GM18868 (cell line): Measurements from ENCODE around the gene FERD3L.
"Not testable (repeated sequence)": the region's sequence is repeated elsewhere in the genome, so short reads cannot be mapped to it uniquely, and the experiment has no call there.

Experiments used
- ATAC-seq: cut with Tn5 transposase; IDR thresholded peaks from one replicate; pipeline ENCODE4 v1.9.1; 2021; ENCODE audit warnings: mild to moderate bottlenecking, moderate library complexity; ENCODE audit not compliant: unreplicated experiment

The FERD3L gene, protein sequence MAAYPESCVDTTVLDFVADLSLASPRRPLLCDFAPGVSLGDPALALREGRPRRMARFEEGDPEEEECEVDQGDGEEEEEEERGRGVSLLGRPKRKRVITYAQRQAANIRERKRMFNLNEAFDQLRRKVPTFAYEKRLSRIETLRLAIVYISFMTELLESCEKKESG

GRCh38 chr7:19144661-19145433 is at the start of gene FERD3L:
Gene FERD3L (minus strand): TSS chr7:19145421. CDS start chr7:19145362, 59 bp downstream.
- no peak for ATAC-seq

DNA sequence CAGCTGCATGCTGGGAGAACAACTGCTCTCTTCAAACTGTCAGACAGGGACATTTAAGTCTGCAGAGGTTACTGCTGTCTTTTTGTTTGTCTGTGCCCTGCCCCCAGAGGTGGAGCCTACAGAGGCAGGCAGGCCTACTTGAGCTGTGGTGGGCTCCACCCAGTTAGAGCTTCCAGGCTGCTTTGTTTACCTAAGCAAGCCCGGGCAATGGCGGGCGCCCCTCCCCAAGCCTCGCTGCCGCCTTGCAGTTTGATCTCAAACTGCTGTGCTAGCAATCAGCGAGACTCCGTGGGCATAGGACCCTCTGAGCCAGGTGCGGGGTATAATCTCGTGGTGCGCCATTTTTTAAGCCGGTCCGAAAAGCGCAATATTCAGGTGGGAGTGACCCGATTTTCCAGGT is 49.2 kb upstream of the FERD3L start:
- not testable (repeated sequence) for ATAC-seq

DNA sequence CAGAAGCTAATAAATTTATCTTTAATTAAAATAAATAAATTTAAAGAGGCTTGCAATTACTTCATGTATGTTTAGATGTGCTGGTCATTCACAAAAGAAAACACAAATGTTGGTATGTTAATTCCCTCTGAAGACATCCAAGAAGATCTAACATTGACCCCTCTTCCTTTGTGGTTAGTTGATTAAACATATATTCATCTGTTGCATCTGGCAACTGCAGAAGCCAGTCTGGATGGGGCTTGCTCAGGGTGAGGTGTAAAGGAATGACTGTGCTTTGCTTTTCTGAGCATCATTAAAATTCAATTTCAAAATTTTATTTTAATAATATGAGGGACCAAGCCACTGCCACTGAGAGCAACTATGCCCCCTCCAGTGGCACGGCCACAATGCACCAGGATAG is 36.4 kb upstream of the FERD3L start:
- no peak for ATAC-seq

- ATAC-seq: no peak
Observed at GRCh38 chr7:19178595-19178994, 33.4 kb upstream of the FERD3L start.

DNA sequence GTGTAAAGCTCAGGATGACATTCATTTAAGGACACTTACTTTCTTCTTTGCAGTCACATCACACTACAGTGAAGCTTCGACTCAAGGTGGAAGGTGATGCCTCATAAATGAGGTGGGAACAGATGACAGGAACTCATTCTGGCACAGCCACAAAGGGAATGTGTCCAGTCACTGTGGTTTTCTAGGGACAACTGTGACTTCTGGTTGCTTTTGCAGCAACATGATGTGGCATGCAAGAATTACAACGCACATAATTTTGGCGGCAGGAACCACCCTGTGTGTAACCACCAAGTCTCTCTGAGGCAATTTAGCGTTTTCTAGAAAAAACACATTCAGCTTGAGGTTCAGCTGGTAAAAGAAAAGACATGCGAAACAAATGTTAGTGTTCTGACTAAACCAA is 32.0 kb upstream of the FERD3L start:
- no peak for ATAC-seq

DNA sequence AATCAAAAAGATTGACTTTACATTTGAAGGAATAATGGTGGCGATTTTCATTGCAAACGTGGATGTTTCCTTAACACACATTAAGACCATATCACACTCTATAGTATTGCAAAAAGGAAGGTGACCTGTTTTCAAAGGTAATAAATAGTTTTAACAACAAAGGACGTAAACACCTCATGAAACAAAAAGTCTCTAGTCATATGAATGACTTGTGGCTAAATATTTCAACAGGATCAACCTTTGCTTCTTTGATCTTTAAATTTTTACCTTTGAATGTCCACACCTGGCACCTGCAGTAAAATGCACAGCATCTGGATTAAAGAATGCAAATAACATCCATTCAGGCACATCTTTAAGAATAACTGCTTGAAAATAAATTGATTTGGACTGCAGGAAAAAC is 30.0 kb upstream of the FERD3L start:
- ATAC-seq: no peak

DNA sequence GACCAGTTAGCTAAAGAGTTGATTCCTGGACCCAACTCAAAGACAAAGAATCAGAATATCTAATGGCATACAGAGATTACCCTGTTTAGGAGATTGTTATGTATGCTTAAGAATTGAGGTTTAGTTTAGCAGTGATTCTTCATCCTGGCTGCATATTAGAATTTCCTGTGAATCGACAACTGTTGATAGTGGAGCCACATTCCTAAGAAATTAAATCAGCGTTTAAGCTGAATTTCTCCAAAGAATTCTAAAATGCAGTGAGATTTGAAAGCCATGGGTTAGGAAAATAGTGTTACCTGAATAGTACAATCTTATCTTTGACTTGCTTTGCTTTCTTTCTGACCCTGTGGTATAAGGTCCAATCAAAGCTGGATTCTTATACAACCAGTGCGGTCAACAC is 16.4 kb upstream of the FERD3L start:
- no peak for ATAC-seq

DNA sequence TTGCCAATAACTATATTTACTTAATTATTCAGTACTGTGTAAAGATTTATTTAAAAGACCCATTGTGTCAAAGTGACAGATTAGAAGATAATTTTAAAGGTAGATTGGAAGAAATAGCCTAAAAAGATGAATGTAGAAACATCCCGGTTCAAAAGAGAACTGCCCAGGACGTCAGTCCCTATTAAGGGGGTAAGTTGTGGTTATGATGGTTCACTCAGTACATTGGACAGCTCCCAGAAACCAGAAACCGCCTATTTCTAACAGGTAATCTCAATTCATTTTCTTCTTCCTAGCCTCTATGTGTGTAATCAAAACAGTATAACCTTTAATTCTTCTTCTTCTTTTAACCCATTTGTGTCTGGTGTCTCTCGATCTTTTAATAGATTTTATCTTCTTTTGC is 1.5 kb upstream of the FERD3L start:
- no peak for ATAC-seq

- ATAC-seq: no peak
Observed at GRCh38 chr7:19145434-19146115, 354 bp upstream of the FERD3L start.

DNA sequence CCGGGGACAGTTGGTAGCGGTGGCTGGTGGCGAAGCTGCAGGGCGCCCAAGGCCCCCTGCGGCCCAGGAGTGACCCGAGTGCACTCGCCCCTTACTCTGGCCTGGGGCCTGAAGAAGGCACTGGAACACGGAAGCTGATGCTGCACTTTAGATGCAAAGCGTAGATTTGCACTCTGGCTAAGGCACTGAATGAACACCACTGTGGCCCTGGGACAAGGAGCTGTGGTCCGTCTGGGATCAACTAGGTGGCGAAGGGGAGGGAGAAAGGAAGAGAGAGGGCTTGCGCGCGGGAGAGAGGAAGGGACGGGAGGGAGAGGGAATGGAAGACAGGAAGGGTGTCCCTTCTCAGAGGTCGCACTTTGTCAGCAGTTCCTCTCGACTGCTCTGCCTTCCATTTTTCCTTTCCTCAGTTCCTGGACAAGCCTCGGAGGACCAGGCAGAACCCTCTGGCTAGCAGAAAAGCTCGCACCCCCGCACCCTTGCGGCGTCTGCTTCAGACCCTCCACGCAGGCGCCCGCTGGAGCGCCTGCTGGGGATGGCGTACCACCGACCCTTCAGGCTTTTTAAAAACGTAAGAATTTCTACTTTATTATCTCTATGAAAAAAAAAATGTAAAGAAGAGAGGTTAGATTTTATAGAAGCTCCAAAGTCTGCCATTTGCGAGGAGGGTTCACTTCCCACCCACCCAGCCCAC is 1.2 kb downstream of the FERD3L start:
- ATAC-seq: no peak

DNA sequence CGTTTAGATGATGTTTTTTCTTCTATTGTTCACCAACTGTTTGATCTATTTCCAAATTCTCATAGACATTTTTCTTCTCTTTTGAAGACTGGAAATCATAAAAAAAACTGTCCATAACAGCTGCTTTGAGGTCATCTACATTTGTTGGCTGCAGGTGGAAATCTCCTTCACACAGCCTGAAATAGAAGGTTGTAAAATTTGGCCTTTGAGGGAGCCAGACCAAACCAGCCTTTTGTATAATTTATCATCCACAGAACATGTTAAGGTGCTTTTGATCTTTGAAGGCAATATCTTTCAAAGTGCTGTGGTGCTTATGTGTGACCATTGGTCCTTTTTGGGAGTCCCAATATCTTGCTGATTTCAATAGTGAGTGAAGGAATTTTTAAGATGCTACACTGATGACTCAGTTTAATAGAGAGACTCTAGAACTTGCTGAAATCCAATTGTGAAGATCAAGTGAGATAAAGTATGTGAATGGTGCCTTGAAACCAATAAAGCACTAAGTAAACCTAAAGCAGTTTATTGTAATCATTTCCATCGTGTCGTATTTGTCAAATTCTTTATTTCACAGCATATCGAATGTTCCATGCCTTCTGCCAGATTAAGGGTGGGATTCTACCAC is 5.4 kb downstream of the FERD3L start:
- no peak for ATAC-seq

GRCh38 chr7:19133886-19134285 is 11.3 kb downstream of the FERD3L start:
- ATAC-seq: no peak

- ATAC-seq: no peak
Observed at GRCh38 chr7:19133390-19133789, 11.8 kb downstream of the FERD3L start.

- ATAC-seq: no peak
Observed at GRCh38 chr7:19128856-19129255, 16.4 kb downstream of the FERD3L start.

DNA sequence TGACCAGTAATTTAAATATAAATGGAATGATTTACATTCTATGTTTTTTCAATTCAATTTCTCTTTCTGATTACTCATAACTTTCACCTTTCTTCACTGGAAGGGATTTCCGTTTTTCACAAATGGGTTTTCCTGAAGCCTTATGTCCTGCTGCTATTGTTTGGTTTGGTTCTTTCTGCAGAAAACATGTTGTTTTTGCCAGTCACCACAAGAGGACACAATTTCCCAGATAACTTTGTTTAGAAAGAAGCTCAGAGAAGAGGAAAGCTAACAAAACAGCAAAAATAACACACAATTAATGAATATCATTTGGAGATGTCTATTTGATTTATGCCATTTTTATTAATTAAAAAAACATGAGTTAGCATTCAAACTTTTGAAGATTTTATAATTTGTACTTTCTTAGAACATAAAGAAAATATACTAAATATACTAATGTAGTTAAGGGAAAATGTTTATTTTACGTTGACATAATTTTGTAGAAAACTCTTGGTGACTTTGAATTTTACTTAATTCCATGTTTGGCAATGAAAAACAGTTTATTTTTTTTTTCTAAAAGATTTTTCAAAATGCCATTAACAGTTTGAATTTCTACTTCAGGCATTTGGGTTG is 23.1 kb downstream of the FERD3L start:
- ATAC-seq: no peak

DNA sequence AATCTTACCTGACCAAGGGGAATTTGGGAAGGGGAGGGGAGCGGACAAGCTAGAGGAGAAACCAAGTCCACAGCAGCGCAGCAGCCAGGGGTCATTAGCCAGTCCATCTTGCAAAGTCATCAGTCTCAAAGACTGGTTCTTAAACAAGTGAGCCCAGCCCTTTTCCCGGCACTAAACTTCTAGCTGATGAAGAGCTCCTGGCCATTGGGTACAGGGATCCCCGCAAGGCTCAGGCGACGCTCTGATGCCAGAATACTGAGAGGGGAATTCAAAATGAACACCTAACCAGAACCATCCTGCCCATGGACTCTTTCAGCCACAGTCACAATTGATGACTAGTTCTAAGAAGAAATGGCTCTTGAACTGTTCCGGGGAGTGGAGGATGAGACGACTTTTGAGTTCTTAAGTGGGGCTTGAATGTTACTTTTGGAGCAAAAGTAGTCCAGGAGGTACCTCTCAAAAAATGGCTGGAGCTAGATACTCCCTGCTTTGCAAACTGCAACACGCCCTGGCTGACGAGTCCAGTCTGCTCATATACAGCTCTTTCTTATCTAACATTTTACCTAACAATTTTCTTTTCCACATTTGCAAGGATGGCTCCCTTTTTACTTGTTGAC is 25.2 kb downstream of the FERD3L start:
- ATAC-seq: no peak

DNA sequence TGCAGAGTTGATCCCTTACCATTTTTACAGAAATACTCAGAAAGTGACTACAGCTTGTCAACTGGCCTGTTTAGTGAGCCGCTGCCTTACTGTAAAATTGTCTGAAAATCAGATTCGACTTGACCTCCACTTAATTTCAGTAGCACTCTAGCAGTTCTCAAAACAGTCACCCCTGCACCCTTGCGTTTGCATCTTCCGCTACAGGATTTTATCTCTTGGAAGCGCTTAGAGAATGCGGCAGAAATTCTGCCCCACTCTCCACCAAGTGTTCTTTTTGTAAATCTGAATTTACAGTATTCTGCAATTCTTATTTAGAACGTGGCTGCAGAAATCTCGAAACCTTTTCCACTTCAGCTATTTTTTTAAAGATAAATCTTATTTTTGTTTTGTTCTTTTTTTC is 25.8 kb downstream of the FERD3L start:
- no peak for ATAC-seq

- ATAC-seq: no peak
Observed at GRCh38 chr7:19118636-19119371, 26.4 kb downstream of the FERD3L start.

GRCh38 chr7:19117870-19118608 is 27.2 kb downstream of the FERD3L start:
- ATAC-seq: no peak
